ENCODE data around the gene SLC35G2. TPM values are rescaled to one million over a fixed set of nuclear protein-coding genes. Genes with fewer than 3 reads are reported as not detected.

The SLC35G2 gene
- total RNA-seq, 1 experiment from 2014 or later: 26.4 TPM

DNA sequence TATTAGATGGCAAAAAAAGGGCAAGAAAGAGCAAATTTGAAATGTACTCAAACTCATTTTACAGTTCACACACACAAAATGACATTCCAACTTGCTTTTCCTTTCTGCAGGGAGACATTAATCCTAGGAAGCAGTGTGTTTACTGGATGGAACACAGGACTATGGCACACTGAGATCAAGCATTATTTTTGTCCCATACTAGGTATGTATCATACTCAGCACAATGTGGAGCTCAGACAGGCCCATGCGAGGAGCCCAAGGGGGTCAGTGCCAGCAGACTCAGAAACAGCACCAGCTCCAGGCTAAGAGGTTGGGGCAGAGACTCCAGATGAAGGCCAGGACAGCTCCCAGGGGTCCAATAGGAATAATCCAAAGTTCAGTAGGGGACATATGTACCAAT is 30.8 kb upstream of the SLC35G2 start:
- intact Hi-C loops (cut with micrococcal nuclease; ENCODE audit: unreplicated experiment): no loop called here
- TF ChIP-seq EZH2 (IDR thresholded peaks at IDR 0.05; ENCODE audit: borderline replicate concordance, low read depth, low read length, poor library complexity, severe bottlenecking) (no peak), CTCF (conservative IDR thresholded peaks at IDR 0.05; ENCODE audit: low read depth, low read length) (no peak)
- Histone ChIP-seq H3K4me1 (ENCODE audit: insufficient read depth, low read length, poor library complexity, severe bottlenecking) (peaks cover 25% of the 10 kb centered on the region), H3K27ac (ENCODE audit: low read depth, low read length, poor library complexity, severe bottlenecking) (no peak overlapping the region), H3K36me3 (ENCODE audit: insufficient read depth, low read length, poor library complexity, severe bottlenecking) (no peaks in the 10 kb centered on the region), H3K27me3 (replicated peaks; ENCODE audit: insufficient read depth, low read depth, low read length, poor library complexity) (no peaks in the 10 kb centered on the region), H3K9me3 (ENCODE audit: low read depth, low read length, poor library complexity, severe bottlenecking) (no peaks in the 10 kb centered on the region), H3K4me3 (ENCODE audit: low read depth, low read length, poor library complexity, severe bottlenecking) (no peak overlapping the region)
- no TSS peak for BruUV-seq (replicated peaks)
- DNase-seq (ENCODE audit: low spot score): no peak
- POLR2A ChIA-PET (ENCODE audit: low non-redundant PET): no interaction called here
- CTCF ChIA-PET: no interaction called here

DNA sequence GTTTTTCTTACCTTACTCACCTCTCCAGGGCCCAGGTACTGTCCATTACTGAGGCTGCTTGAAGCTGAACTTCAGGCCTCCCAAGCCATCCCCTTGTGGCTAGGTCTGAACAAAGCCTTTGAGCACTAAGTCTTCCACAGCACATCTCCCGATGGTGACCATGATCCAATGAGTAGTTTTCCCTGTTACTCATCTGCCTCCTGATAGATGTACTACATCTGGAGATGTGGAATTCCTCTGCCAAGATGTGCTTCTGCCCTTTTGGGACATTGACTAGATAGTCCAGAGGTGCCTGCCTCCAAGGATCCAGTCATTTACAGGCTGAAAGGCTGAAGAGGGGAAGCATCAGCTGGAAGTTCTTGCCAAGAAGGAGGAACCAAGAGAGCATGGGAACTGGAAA is 28.9 kb upstream of the SLC35G2 start:
- TF ChIP-seq CTCF (conservative IDR thresholded peaks at IDR 0.05; ENCODE audit: low read depth, low read length) (no peak), EZH2 (IDR thresholded peaks at IDR 0.05; ENCODE audit: borderline replicate concordance, low read depth, low read length, poor library complexity, severe bottlenecking) (no peak)
- Histone ChIP-seq H3K4me1 (ENCODE audit: insufficient read depth, low read length, poor library complexity, severe bottlenecking) (peaks cover 20% of the 10 kb centered on the region), H3K27me3 (replicated peaks; ENCODE audit: insufficient read depth, low read depth, low read length, poor library complexity) (no peaks in the 10 kb centered on the region), H3K9me3 (ENCODE audit: low read depth, low read length, poor library complexity, severe bottlenecking) (no peaks in the 10 kb centered on the region), H3K27ac (ENCODE audit: low read depth, low read length, poor library complexity, severe bottlenecking) (no peak overlapping the region), H3K4me3 (ENCODE audit: low read depth, low read length, poor library complexity, severe bottlenecking) (no peak overlapping the region), H3K36me3 (ENCODE audit: insufficient read depth, low read length, poor library complexity, severe bottlenecking) (no peaks in the 10 kb centered on the region)
- intact Hi-C loops (cut with micrococcal nuclease; ENCODE audit: unreplicated experiment): no loop called here
- ChIA-PET CTCF (no interaction called here), POLR2A (ENCODE audit: low non-redundant PET) (no interaction called here)
- no peak for DNase-seq (ENCODE audit: low spot score)
- BruUV-seq (replicated peaks): no TSS peak

DNA sequence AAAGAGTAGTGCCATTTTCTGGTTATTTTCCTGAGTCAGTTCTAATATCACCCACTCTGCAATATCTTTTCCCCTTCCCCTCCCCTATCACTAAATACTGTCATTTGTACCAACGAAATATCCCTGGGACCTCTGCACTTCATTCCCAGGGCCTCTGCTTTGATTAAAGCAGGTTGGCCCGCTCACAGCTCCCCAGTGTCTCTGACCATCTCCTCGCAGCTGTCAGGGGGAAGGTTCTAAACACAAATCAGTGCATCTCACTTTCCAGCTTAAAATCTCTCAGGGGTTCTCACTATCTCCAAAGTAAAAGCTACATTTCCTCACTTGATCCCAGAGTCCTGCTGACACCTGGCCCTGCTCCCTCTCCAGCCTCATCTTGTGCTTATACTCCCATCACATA is 28.1 kb upstream of the SLC35G2 start:
- intact Hi-C loops (cut with micrococcal nuclease; ENCODE audit: unreplicated experiment): no loop called here
- CTCF ChIA-PET: no interaction called here
- no peak for TF ChIP-seq EZH2 (IDR thresholded peaks at IDR 0.05; ENCODE audit: borderline replicate concordance, low read depth, low read length, poor library complexity, severe bottlenecking)
- no peak for TF ChIP-seq CTCF (conservative IDR thresholded peaks at IDR 0.05; ENCODE audit: low read depth, low read length)
- Histone ChIP-seq H3K4me3 (ENCODE audit: low read depth, low read length, poor library complexity, severe bottlenecking) (no peak overlapping the region), H3K4me1 (ENCODE audit: insufficient read depth, low read length, poor library complexity, severe bottlenecking) (peaks cover 18% of the 10 kb centered on the region), H3K9me3 (ENCODE audit: low read depth, low read length, poor library complexity, severe bottlenecking) (no peaks in the 10 kb centered on the region), H3K27me3 (replicated peaks; ENCODE audit: insufficient read depth, low read depth, low read length, poor library complexity) (no peaks in the 10 kb centered on the region), H3K27ac (ENCODE audit: low read depth, low read length, poor library complexity, severe bottlenecking) (no peak overlapping the region), H3K36me3 (ENCODE audit: insufficient read depth, low read length, poor library complexity, severe bottlenecking) (no peaks in the 10 kb centered on the region)
- DNase-seq (ENCODE audit: low spot score): no peak
- no TSS peak for BruUV-seq (replicated peaks)
- POLR2A ChIA-PET (ENCODE audit: low non-redundant PET): no interaction called here
